Measurements from ENCODE around the gene LRFN2. TPM values are rescaled to one million over a fixed set of nuclear protein-coding genes. Genes with fewer than 3 reads are reported as not detected.

LRFN2 gene
- total RNA-seq, 1 experiment from 2014 or later, result 26.6 TPM

- POLR2A ChIA-PET (ENCODE audit: low non-redundant PET), result no interaction called here
- BruUV-seq (replicated peaks), result no TSS peak
- CTCF ChIA-PET, result no interaction called here
Observed at GRCh38 chr6:40521496-40521895, 65.7 kb downstream of the LRFN2 start.

GRCh38 chr6:40520678-40521077 is 66.5 kb downstream of the LRFN2 start:
- Histone ChIP-seq H3K9me3 (ENCODE audit: low read depth, low read length, poor library complexity, severe bottlenecking) (no peaks in the 10 kb centered on the region), H3K4me3 (ENCODE audit: low read depth, low read length, poor library complexity, severe bottlenecking) (no peak overlapping the region), H3K4me1 (ENCODE audit: insufficient read depth, low read length, poor library complexity, severe bottlenecking) (peaks cover 10% of the 10 kb centered on the region), H3K36me3 (ENCODE audit: insufficient read depth, low read length, poor library complexity, severe bottlenecking) (no peaks in the 10 kb centered on the region), H3K27me3 (replicated peaks; ENCODE audit: insufficient read depth, low read depth, low read length, poor library complexity) (no peaks in the 10 kb centered on the region), H3K27ac (ENCODE audit: low read depth, low read length, poor library complexity, severe bottlenecking) (no peak overlapping the region)
- BruUV-seq (replicated peaks), result no TSS peak
- intact Hi-C loops (cut with micrococcal nuclease; ENCODE audit: unreplicated experiment), result no loop called here
- ChIA-PET POLR2A (ENCODE audit: low non-redundant PET) (no interaction called here), CTCF (no interaction called here)
- no peak for DNase-seq (ENCODE audit: low spot score)
- TF ChIP-seq CTCF (conservative IDR thresholded peaks at IDR 0.05; ENCODE audit: low read depth, low read length), result no peak
- no peak for TF ChIP-seq EZH2 (IDR thresholded peaks at IDR 0.05; ENCODE audit: borderline replicate concordance, low read depth, low read length, poor library complexity, severe bottlenecking)

More at GRCh38 chr6:40521496-40521895, 65.7 kb downstream of the LRFN2 start:
- no peaks in the 10 kb centered on the region for H3K36me3 ChIP-seq (ENCODE audit: insufficient read depth, low read length, poor library complexity, severe bottlenecking)
- DNase-seq (ENCODE audit: low spot score), result no peak
- intact Hi-C loops (cut with micrococcal nuclease; ENCODE audit: unreplicated experiment), result no loop called here
- H3K4me1 ChIP-seq (ENCODE audit: insufficient read depth, low read length, poor library complexity, severe bottlenecking), result peaks cover 12% of the 10 kb centered on the region
- no peaks in the 10 kb centered on the region for H3K27me3 ChIP-seq (replicated peaks; ENCODE audit: insufficient read depth, low read depth, low read length, poor library complexity)
- H3K27ac ChIP-seq (ENCODE audit: low read depth, low read length, poor library complexity, severe bottlenecking), result no peak overlapping the region
- H3K9me3 ChIP-seq (ENCODE audit: low read depth, low read length, poor library complexity, severe bottlenecking), result no peaks in the 10 kb centered on the region
- no peak overlapping the region for H3K4me3 ChIP-seq (ENCODE audit: low read depth, low read length, poor library complexity, severe bottlenecking)
- TF ChIP-seq EZH2 (IDR thresholded peaks at IDR 0.05; ENCODE audit: borderline replicate concordance, low read depth, low read length, poor library complexity, severe bottlenecking) (no peak), CTCF (conservative IDR thresholded peaks at IDR 0.05; ENCODE audit: low read depth, low read length) (no peak)

GRCh38 chr6:40520084-40520483 is 67.1 kb downstream of the LRFN2 start:
- Histone ChIP-seq H3K27me3 (replicated peaks; ENCODE audit: insufficient read depth, low read depth, low read length, poor library complexity) (no peaks in the 10 kb centered on the region), H3K4me3 (ENCODE audit: low read depth, low read length, poor library complexity, severe bottlenecking) (no peak overlapping the region), H3K36me3 (ENCODE audit: insufficient read depth, low read length, poor library complexity, severe bottlenecking) (no peaks in the 10 kb centered on the region), H3K4me1 (ENCODE audit: insufficient read depth, low read length, poor library complexity, severe bottlenecking) (peaks cover 8% of the 10 kb centered on the region), H3K9me3 (ENCODE audit: low read depth, low read length, poor library complexity, severe bottlenecking) (no peaks in the 10 kb centered on the region), H3K27ac (ENCODE audit: low read depth, low read length, poor library complexity, severe bottlenecking) (no peak overlapping the region)
- BruUV-seq (replicated peaks), result no TSS peak
- TF ChIP-seq CTCF (conservative IDR thresholded peaks at IDR 0.05; ENCODE audit: low read depth, low read length) (no peak), EZH2 (IDR thresholded peaks at IDR 0.05; ENCODE audit: borderline replicate concordance, low read depth, low read length, poor library complexity, severe bottlenecking) (no peak)
- DNase-seq (ENCODE audit: low spot score), result no peak
- ChIA-PET CTCF (no interaction called here), POLR2A (ENCODE audit: low non-redundant PET) (no interaction called here)
- intact Hi-C loops (cut with micrococcal nuclease; ENCODE audit: unreplicated experiment), result no loop called here
